ENCODE data around the gene PPP1R15B.

DNA sequence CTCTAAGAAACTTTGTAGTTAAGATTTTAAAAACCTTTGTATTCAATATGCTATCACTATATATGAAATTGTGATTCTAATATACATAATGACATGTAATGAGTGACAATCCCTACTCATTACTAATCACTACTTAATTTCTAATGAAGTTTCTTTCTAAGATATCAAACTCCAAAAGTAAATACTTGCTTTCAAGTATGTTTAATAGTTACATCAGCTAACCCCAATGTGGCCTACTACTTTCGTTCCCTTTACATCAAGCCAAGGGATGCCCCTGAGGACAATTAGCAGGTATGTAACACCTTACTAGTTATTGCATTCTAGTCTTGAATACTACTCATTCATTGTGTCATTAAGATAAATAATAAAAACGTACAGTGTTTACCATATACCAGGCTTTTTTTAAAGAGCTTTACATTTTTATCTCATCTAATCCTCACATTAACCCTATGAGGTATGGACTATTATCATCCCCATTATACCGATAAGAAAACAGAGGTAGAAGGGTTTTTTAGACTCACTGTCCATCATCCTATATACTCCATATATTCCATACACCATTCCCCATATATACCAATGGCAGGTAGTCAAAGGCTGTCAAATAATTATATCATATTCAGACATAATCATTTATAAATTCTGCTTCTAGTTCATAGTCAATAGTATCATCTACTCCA lies 4.2 kb downstream of the PPP1R15B start:
- no peak for TF ChIP-seq CTCF (IDR thresholded peaks at IDR 0.05)
- TF ChIP-seq POLR2A (IDR thresholded peaks at IDR 0.05): no peak

Data from esophagus squamous epithelium (tissue), 4 donors.